ENCODE results near the gene PANX1.

PANX1 gene

GRCh38 chr11:94141511-94142307 lies 13.1 kb downstream of the PANX1 start:
- no peak for TF ChIP-seq CTCF (IDR thresholded peaks at IDR 0.05; ENCODE audit: low read depth, low read length, missing control alignments)
- H3K4me3 ChIP-seq (replicated peaks; ENCODE audit: low read depth, low read length), result no peak overlapping the region
- no peak for DNase-seq (ENCODE audit: extremely low read depth, low read depth)

- DNase-seq (ENCODE audit: extremely low read depth, low read depth), result no peak
- no peak overlapping the region for H3K4me3 ChIP-seq (replicated peaks; ENCODE audit: low read depth, low read length)
- no peak for TF ChIP-seq CTCF (IDR thresholded peaks at IDR 0.05; ENCODE audit: low read depth, low read length, missing control alignments)
Measured at GRCh38 chr11:94142308-94143281, 14.0 kb downstream of the PANX1 start.

- TF ChIP-seq CTCF (IDR thresholded peaks at IDR 0.05; ENCODE audit: low read depth, low read length, missing control alignments), result no peak
- H3K4me3 ChIP-seq (replicated peaks; ENCODE audit: low read depth, low read length), result no peak overlapping the region
- no peak for DNase-seq (ENCODE audit: extremely low read depth, low read depth)
Measured at GRCh38 chr11:94144216-94144615, 15.6 kb downstream of the PANX1 start.

- no peak overlapping the region for H3K4me3 ChIP-seq (replicated peaks; ENCODE audit: low read depth, low read length)
- no peak for DNase-seq (ENCODE audit: extremely low read depth, low read depth)
- TF ChIP-seq CTCF (IDR thresholded peaks at IDR 0.05; ENCODE audit: low read depth, low read length, missing control alignments), result no peak
Measured at GRCh38 chr11:94144664-94145063, 16.0 kb downstream of the PANX1 start.

- H3K4me3 ChIP-seq (replicated peaks; ENCODE audit: low read depth, low read length), result no peak overlapping the region
- DNase-seq (ENCODE audit: extremely low read depth, low read depth), result no peak
- TF ChIP-seq CTCF (IDR thresholded peaks at IDR 0.05; ENCODE audit: low read depth, low read length, missing control alignments), result no peak
Measured at GRCh38 chr11:94145431-94145830, 16.8 kb downstream of the PANX1 start.

- DNase-seq (ENCODE audit: extremely low read depth, low read depth), result no peak
- no peak for TF ChIP-seq CTCF (IDR thresholded peaks at IDR 0.05; ENCODE audit: low read depth, low read length, missing control alignments)
- no peak overlapping the region for H3K4me3 ChIP-seq (replicated peaks; ENCODE audit: low read depth, low read length)
Measured at GRCh38 chr11:94145916-94146315, 17.3 kb downstream of the PANX1 start.
